HG03103 (cell line): Measurements from ENCODE around the gene SELENOW.
"Not testable (repeated sequence)": the region's sequence is repeated elsewhere in the genome, so short reads cannot be mapped to it uniquely, and the experiment has no call there.

ENCODE experiments used
- ATAC-seq: cut with Tn5 transposase; IDR thresholded peaks from one replicate; pipeline ENCODE4 v1.9.1; 2021; ENCODE audit warnings: low read depth; ENCODE audit not compliant: unreplicated experiment

SELENOW gene

GRCh38 chr19:47756627-47756929 is 21.9 kb upstream of the SELENOW start:
- no peak for ATAC-seq

GRCh38 chr19:47756953-47757608 is 21.4 kb upstream of the SELENOW start:
- ATAC-seq = no peak

GRCh38 chr19:47757617-47758442 is 20.7 kb upstream of the SELENOW start:
- no peak for ATAC-seq

- ATAC-seq = no peak
These were observed 20.1 kb upstream of the SELENOW start for GRCh38 chr19:47758443-47758804.

- no peak for ATAC-seq
These were observed 17.9 kb upstream of the SELENOW start for GRCh38 chr19:47760632-47760999.

- no peak for ATAC-seq
These were observed 16.9 kb upstream of the SELENOW start for GRCh38 chr19:47761566-47761965.

GRCh38 chr19:47762151-47762550 is 16.4 kb upstream of the SELENOW start:
- no peak for ATAC-seq

- ATAC-seq = no peak
These were observed 15.7 kb upstream of the SELENOW start for GRCh38 chr19:47762615-47763308.

- not testable (repeated sequence) for ATAC-seq
These were observed 13.8 kb upstream of the SELENOW start for GRCh38 chr19:47764705-47765104.

GRCh38 chr19:47765523-47766358 is 12.8 kb upstream of the SELENOW start:
- ATAC-seq = no peak

GRCh38 chr19:47766359-47766620 is 12.2 kb upstream of the SELENOW start:
- ATAC-seq = no peak

- ATAC-seq = no peak
These were observed 11.8 kb upstream of the SELENOW start for GRCh38 chr19:47766670-47767069.

GRCh38 chr19:47767349-47767748 is 11.2 kb upstream of the SELENOW start:
- no peak for ATAC-seq

GRCh38 chr19:47768604-47769003 is 9.9 kb upstream of the SELENOW start:
- no peak for ATAC-seq

- no peak for ATAC-seq
These were observed 9.0 kb upstream of the SELENOW start for GRCh38 chr19:47769534-47769933.

GRCh38 chr19:47771291-47771690 is 7.2 kb upstream of the SELENOW start:
- ATAC-seq = not testable (repeated sequence)

GRCh38 chr19:47776568-47776967 is 1.9 kb upstream of the SELENOW start:
- no peak for ATAC-seq

GRCh38 chr19:47777245-47778048 is 1.1 kb upstream of the SELENOW start:
- ATAC-seq = not testable (repeated sequence)

GRCh38 chr19:47778954-47779351 is 450 bp downstream of the SELENOW start:
- ATAC-seq = no peak

GRCh38 chr19:47779524-47780214 is 1.2 kb downstream of the SELENOW start:
- ATAC-seq = no peak
